WTC11 (cell line): ENCODE results near the gene RNF224. TPM values are rescaled to one million over a fixed set of nuclear protein-coding genes. Genes with fewer than 3 reads are reported as not detected.

Experiments
- CBFB ChIP-seq: sonication (generic); formaldehyde crosslinking; IDR thresholded peaks from 2 replicates; pipeline ENCODE4 v1.8.1; 2022; ENCODE audit warnings: mild to moderate bottlenecking, low read depth, missing genetic modification reagents
- CREM ChIP-seq: sonication (generic); formaldehyde crosslinking; IDR thresholded peaks from 2 replicates; pipeline ENCODE4 v1.8.1; 2022; ENCODE audit warnings: mild to moderate bottlenecking, missing genetic modification reagents, moderate library complexity
- ELF4 ChIP-seq: sonication (generic); formaldehyde crosslinking; IDR thresholded peaks from 2 replicates; pipeline ENCODE4 v1.8.1; 2022; ENCODE audit warnings: low read depth, mild to moderate bottlenecking, moderate library complexity, missing genetic modification reagents
- ESRRA ChIP-seq: sonication (generic); formaldehyde crosslinking; IDR thresholded peaks from 2 replicates; pipeline ENCODE4 v1.8.1; 2022; ENCODE audit warnings: mild to moderate bottlenecking, missing genetic modification reagents, borderline replicate concordance
- FOXJ3 ChIP-seq: sonication (generic); formaldehyde crosslinking; IDR thresholded peaks from 2 replicates; pipeline ENCODE4 v1.9.0; 2021; ENCODE audit warnings: missing genetic modification reagents, mild to moderate bottlenecking, borderline replicate concordance
- GABPB1 ChIP-seq: sonication (generic); formaldehyde crosslinking; IDR thresholded peaks from 2 replicates; pipeline ENCODE4 v1.8.1; 2023; ENCODE audit warnings: mild to moderate bottlenecking, missing genetic modification reagents
- GRHL2 ChIP-seq: fragments of 250-450 bp; sonication (Bioruptor Pico); IDR thresholded peaks from 2 replicates; pipeline ENCODE4 v1.8.0; 2022; ENCODE audit warnings: mild to moderate bottlenecking, moderate library complexity; ENCODE audit not compliant: insufficient replicate concordance, severe bottlenecking
- GTF2I ChIP-seq: fragments of 250-450 bp; sonication (Bioruptor Pico); conservative IDR thresholded peaks from 2 replicates; pipeline ENCODE4 v1.4.0; 2021; ENCODE audit warnings: mild to moderate bottlenecking
- HMGA2 ChIP-seq: fragments of 250-450 bp; sonication (Bioruptor Pico); IDR thresholded peaks from 2 replicates; pipeline ENCODE4 v1.4.0; 2021; ENCODE audit warnings: mild to moderate bottlenecking, moderate library complexity
- IRF2 ChIP-seq: sonication (generic); formaldehyde crosslinking; IDR thresholded peaks from 2 replicates; pipeline ENCODE4 v1.8.0; 2022; ENCODE audit warnings: low read depth, missing genetic modification reagents, borderline replicate concordance
- KAT7 ChIP-seq: sonication (generic); formaldehyde crosslinking; IDR thresholded peaks from 2 replicates; pipeline ENCODE4 v1.8.1; 2023; ENCODE audit warnings: missing genetic modification reagents, mild to moderate bottlenecking, borderline replicate concordance
- SOX15 ChIP-seq: fragments of 250-450 bp; sonication (Bioruptor Pico); IDR thresholded peaks from 2 replicates; pipeline ENCODE4 v1.9.0; 2021; ENCODE audit warnings: mild to moderate bottlenecking
- TP53 ChIP-seq: sonication (generic); formaldehyde crosslinking; IDR thresholded peaks from 2 replicates; pipeline ENCODE4 v1.8.1; 2023; ENCODE audit warnings: mild to moderate bottlenecking, missing genetic modification reagents
- ZBTB21 ChIP-seq: sonication (generic); formaldehyde crosslinking; IDR thresholded peaks from 2 replicates; pipeline ENCODE4 v1.8.1; 2023; ENCODE audit warnings: mild to moderate bottlenecking, missing genetic modification reagents, borderline replicate concordance
- ZNF219 ChIP-seq: sonication (generic); formaldehyde crosslinking; IDR thresholded peaks from 2 replicates; pipeline ENCODE4 v1.8.0; 2023; ENCODE audit warnings: missing genetic modification reagents, mild to moderate bottlenecking, borderline replicate concordance
- ZNF317 ChIP-seq: sonication (generic); formaldehyde crosslinking; IDR thresholded peaks from 2 replicates; pipeline ENCODE4 v1.8.1; 2023; ENCODE audit warnings: low read depth, mild to moderate bottlenecking, moderate library complexity, missing genetic modification reagents, borderline replicate concordance
- total RNA-seq: library from RNA; stranded (reverse); gene quantifications from 3 replicates; pipeline ENCODE4 v1.2.3, GENCODE V29; 2021
- TF ChIP-seq, protein P1 (sequence below): fragments of 250-450 bp; sonication (Bioruptor Pico); IDR thresholded peaks from 2 replicates; pipeline ENCODE4 v2.1.2; 2022; ENCODE audit warnings: mild to moderate bottlenecking, moderate library complexity
- TF ChIP-seq, protein P2 (sequence below): fragments of 250-450 bp; sonication (Bioruptor Pico); IDR thresholded peaks from 2 replicates; pipeline ENCODE4 v1.8.0; 2021; ENCODE audit warnings: mild to moderate bottlenecking
- TF ChIP-seq, protein P3 (sequence below): sonication (generic); formaldehyde crosslinking; IDR thresholded peaks from 2 replicates; pipeline ENCODE4 v1.8.0; 2023; ENCODE audit warnings: missing genetic modification reagents
- TF ChIP-seq, protein P4 (sequence below): sonication (generic); formaldehyde crosslinking; IDR thresholded peaks from 2 replicates; pipeline ENCODE4 v1.8.0; 2023; ENCODE audit warnings: mild to moderate bottlenecking, missing genetic modification reagents
- TF ChIP-seq, protein P5 (sequence below): sonication (generic); formaldehyde crosslinking; IDR thresholded peaks from 2 replicates; pipeline ENCODE4 v1.8.1; 2023; ENCODE audit warnings: mild to moderate bottlenecking, missing genetic modification reagents, moderate library complexity
- TF ChIP-seq, protein P6 (sequence below): fragments of 200-600 bp; IDR thresholded peaks from 2 replicates; pipeline ENCODE4 v1.8.0; 2022; ENCODE audit warnings: antibody characterized with exemption
- TF ChIP-seq, protein P7 (sequence below): sonication (generic); formaldehyde crosslinking; IDR thresholded peaks from 2 replicates; pipeline ENCODE4 v1.8.1; 2022; ENCODE audit warnings: mild to moderate bottlenecking, missing genetic modification reagents, moderate library complexity, borderline replicate concordance
- TF ChIP-seq, protein P8 (sequence below): sonication (generic); formaldehyde crosslinking; IDR thresholded peaks from 2 replicates; pipeline ENCODE4 v1.8.0; 2022; ENCODE audit warnings: mild to moderate bottlenecking, missing genetic modification reagents
- TF ChIP-seq, protein P9 (sequence below): sonication (generic); formaldehyde crosslinking; IDR thresholded peaks from 2 replicates; pipeline ENCODE4 v1.8.1; 2022; ENCODE audit warnings: missing genetic modification reagents, borderline replicate concordance

The RNF224 gene
- total RNA-seq, 1 experiment from 2014 or later = 0.59 TPM

DNA sequence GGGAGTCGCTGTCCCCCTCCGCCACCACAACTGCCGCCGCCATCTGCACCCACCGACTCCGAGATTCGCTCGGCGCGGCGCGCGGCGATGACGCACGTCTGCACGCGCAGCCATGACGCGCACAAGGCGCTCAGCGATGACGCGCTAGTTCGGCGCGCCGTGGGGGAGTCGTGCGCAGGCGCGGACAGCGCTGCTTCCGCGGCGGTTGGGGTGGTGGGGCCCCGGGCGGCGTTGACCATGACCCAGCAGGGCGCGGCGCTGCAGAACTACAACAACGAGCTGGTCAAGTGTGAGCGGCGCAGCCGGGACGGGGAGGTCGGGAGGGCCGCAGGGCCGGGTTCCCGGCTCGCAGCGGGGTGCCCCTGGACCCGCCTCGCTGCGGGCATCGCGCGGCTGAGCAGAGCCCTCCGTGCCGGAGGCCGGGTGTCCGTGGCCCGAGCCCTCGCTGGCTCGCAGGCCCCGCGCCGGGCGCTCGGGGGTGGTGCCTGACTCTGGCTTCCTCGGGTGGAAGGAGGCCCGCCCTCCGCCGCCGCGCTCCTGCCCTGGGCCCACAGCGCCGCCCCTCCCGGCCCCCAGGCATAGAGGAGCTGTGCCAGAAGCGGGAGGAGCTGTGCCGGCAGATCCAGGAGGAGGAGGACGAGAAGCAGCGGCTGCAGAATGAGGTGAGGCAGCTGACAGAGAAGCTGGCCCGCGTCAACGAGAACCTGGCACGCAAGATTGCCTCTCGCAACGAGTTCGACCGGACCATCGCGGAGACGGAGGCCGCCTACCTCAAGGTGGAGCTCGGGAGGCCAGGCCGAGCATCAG is 38.6 kb upstream of the RNF224 start, which contains the start of the genes ANAPC2 and SSNA1 (continued):
- TF ChIP-seq, protein P1, sequence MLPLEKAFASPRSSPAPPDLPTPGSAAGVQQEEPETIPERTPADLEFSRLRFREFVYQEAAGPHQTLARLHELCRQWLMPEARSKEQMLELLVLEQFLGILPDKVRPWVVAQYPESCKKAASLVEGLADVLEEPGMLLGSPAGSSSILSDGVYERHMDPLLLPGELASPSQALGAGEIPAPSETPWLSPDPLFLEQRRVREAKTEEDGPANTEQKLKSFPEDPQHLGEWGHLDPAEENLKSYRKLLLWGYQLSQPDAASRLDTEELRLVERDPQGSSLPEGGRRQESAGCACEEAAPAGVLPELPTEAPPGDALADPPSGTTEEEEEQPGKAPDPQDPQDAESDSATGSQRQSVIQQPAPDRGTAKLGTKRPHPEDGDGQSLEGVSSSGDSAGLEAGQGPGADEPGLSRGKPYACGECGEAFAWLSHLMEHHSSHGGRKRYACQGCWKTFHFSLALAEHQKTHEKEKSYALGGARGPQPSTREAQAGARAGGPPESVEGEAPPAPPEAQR = no peak
- TF ChIP-seq ZNF317 (CRISPR knock-in tag) (no peak), GABPB1 (CRISPR knock-in tag) (peak; percentile 37; the same call in 1 of the 2 replicates), HMGA2 (CRISPR knock-in tag) (no peak), TP53 (CRISPR knock-in tag) (peak; percentile 76; the same call in 1 of the 2 replicates), FOXJ3 (CRISPR knock-in tag) (no peak), IRF2 (CRISPR knock-in tag) (no peak), KAT7 (CRISPR knock-in tag) (peak; percentile 94; the same call in 1 of the 2 replicates), ZNF219 (CRISPR knock-in tag) (no peak), CBFB (peak; percentile 97), ZBTB21 (CRISPR knock-in tag) (peak; percentile 95), GRHL2 (CRISPR knock-in tag) (no peak), SOX15 (CRISPR knock-in tag) (no peak), ESRRA (CRISPR knock-in tag) (peak; percentile 91), ELF4 (CRISPR knock-in tag) (no peak), GTF2I (CRISPR knock-in tag) (no peak), CREM (CRISPR knock-in tag) (peak; percentile 100)
- TF ChIP-seq, protein P2, sequence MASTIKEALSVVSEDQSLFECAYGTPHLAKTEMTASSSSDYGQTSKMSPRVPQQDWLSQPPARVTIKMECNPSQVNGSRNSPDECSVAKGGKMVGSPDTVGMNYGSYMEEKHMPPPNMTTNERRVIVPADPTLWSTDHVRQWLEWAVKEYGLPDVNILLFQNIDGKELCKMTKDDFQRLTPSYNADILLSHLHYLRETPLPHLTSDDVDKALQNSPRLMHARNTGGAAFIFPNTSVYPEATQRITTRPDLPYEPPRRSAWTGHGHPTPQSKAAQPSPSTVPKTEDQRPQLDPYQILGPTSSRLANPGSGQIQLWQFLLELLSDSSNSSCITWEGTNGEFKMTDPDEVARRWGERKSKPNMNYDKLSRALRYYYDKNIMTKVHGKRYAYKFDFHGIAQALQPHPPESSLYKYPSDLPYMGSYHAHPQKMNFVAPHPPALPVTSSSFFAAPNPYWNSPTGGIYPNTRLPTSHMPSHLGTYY (CRISPR knock-in tag) = no peak
- TF ChIP-seq, protein P3, sequence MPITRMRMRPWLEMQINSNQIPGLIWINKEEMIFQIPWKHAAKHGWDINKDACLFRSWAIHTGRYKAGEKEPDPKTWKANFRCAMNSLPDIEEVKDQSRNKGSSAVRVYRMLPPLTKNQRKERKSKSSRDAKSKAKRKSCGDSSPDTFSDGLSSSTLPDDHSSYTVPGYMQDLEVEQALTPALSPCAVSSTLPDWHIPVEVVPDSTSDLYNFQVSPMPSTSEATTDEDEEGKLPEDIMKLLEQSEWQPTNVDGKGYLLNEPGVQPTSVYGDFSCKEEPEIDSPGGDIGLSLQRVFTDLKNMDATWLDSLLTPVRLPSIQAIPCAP (CRISPR knock-in tag) = 0 out of 2 replicates have a peak, but pooled peaks have one; percentile 42
- TF ChIP-seq, protein P4, sequence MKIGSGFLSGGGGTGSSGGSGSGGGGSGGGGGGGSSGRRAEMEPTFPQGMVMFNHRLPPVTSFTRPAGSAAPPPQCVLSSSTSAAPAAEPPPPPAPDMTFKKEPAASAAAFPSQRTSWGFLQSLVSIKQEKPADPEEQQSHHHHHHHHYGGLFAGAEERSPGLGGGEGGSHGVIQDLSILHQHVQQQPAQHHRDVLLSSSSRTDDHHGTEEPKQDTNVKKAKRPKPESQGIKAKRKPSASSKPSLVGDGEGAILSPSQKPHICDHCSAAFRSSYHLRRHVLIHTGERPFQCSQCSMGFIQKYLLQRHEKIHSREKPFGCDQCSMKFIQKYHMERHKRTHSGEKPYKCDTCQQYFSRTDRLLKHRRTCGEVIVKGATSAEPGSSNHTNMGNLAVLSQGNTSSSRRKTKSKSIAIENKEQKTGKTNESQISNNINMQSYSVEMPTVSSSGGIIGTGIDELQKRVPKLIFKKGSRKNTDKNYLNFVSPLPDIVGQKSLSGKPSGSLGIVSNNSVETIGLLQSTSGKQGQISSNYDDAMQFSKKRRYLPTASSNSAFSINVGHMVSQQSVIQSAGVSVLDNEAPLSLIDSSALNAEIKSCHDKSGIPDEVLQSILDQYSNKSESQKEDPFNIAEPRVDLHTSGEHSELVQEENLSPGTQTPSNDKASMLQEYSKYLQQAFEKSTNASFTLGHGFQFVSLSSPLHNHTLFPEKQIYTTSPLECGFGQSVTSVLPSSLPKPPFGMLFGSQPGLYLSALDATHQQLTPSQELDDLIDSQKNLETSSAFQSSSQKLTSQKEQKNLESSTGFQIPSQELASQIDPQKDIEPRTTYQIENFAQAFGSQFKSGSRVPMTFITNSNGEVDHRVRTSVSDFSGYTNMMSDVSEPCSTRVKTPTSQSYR = peak; percentile 70; the same call in 1 of the 2 replicates
- TF ChIP-seq, protein P5, sequence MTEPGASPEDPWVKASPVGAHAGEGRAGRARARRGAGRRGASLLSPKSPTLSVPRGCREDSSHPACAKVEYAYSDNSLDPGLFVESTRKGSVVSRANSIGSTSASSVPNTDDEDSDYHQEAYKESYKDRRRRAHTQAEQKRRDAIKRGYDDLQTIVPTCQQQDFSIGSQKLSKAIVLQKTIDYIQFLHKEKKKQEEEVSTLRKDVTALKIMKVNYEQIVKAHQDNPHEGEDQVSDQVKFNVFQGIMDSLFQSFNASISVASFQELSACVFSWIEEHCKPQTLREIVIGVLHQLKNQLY (CRISPR knock-in tag) = no peak
- TF ChIP-seq, protein P6, sequence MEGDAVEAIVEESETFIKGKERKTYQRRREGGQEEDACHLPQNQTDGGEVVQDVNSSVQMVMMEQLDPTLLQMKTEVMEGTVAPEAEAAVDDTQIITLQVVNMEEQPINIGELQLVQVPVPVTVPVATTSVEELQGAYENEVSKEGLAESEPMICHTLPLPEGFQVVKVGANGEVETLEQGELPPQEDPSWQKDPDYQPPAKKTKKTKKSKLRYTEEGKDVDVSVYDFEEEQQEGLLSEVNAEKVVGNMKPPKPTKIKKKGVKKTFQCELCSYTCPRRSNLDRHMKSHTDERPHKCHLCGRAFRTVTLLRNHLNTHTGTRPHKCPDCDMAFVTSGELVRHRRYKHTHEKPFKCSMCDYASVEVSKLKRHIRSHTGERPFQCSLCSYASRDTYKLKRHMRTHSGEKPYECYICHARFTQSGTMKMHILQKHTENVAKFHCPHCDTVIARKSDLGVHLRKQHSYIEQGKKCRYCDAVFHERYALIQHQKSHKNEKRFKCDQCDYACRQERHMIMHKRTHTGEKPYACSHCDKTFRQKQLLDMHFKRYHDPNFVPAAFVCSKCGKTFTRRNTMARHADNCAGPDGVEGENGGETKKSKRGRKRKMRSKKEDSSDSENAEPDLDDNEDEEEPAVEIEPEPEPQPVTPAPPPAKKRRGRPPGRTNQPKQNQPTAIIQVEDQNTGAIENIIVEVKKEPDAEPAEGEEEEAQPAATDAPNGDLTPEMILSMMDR = no peak
- TF ChIP-seq, protein P7, sequence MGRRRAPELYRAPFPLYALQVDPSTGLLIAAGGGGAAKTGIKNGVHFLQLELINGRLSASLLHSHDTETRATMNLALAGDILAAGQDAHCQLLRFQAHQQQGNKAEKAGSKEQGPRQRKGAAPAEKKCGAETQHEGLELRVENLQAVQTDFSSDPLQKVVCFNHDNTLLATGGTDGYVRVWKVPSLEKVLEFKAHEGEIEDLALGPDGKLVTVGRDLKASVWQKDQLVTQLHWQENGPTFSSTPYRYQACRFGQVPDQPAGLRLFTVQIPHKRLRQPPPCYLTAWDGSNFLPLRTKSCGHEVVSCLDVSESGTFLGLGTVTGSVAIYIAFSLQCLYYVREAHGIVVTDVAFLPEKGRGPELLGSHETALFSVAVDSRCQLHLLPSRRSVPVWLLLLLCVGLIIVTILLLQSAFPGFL (CRISPR knock-in tag) = 0 out of 2 replicates have a peak, but pooled peaks have one; percentile 27
- TF ChIP-seq, protein P8, sequence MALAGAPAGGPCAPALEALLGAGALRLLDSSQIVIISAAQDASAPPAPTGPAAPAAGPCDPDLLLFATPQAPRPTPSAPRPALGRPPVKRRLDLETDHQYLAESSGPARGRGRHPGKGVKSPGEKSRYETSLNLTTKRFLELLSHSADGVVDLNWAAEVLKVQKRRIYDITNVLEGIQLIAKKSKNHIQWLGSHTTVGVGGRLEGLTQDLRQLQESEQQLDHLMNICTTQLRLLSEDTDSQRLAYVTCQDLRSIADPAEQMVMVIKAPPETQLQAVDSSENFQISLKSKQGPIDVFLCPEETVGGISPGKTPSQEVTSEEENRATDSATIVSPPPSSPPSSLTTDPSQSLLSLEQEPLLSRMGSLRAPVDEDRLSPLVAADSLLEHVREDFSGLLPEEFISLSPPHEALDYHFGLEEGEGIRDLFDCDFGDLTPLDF (CRISPR knock-in tag) = 0 out of 2 replicates have a peak, but pooled peaks have one; percentile 27
- TF ChIP-seq, protein P9, sequence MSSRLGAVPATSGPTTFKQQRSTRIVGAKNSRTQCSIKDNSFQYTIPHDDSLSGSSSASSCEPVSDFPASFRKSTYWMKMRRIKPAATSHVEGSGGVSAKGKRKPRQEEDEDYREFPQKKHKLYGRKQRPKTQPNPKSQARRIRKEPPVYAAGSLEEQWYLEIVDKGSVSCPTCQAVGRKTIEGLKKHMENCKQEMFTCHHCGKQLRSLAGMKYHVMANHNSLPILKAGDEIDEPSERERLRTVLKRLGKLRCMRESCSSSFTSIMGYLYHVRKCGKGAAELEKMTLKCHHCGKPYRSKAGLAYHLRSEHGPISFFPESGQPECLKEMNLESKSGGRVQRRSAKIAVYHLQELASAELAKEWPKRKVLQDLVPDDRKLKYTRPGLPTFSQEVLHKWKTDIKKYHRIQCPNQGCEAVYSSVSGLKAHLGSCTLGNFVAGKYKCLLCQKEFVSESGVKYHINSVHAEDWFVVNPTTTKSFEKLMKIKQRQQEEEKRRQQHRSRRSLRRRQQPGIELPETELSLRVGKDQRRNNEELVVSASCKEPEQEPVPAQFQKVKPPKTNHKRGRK (CRISPR knock-in tag) = no peak
